Measurements from ENCODE around the gene KCNJ11.
"Not testable (repeated sequence)": the region's sequence is repeated elsewhere in the genome, so short reads cannot be mapped to it uniquely, and the experiment has no call there.

The KCNJ11 gene

GRCh38 chr11:17426233-17426632, 37.8 kb upstream of the KCNJ11 start:
- H3K4me1 ChIP-seq (ENCODE audit: control insufficient read depth, insufficient read depth, low read depth, low read length); H3K23ac ChIP-seq (ENCODE audit: low read length in 2 of 2); H3K36me3 ChIP-seq (ENCODE audit: control insufficient read depth in 1 of 2, insufficient read depth in 2 of 2, low read depth in 1 of 2, low read length in 2 of 2); DNase-seq; H2AFZ ChIP-seq (ENCODE audit: low read depth, low read length); H3K4me3 ChIP-seq (ENCODE audit: insufficient read depth in 1 of 2, low read depth in 1 of 2, low read length in 2 of 2); H3K4ac ChIP-seq (ENCODE audit: low read depth in 1 of 2, low read length in 2 of 2); H2BK12ac ChIP-seq (ENCODE audit: low read length in 2 of 2); H3K9me3 ChIP-seq (ENCODE audit: control insufficient read depth, low read length); H4K8ac ChIP-seq (ENCODE audit: low read length); H3K18ac ChIP-seq (ENCODE audit: low read depth in 1 of 2, low read length in 2 of 2); H3K9ac ChIP-seq (ENCODE audit: low read length); H2BK15ac ChIP-seq (ENCODE audit: low read depth, poor library complexity, severe bottlenecking); H2AK5ac ChIP-seq (ENCODE audit: low read length, severe bottlenecking); H2BK120ac ChIP-seq (ENCODE audit: low read depth, low read length); H3K79me1 ChIP-seq (replicated peaks; ENCODE audit: low read length, poor library complexity, severe bottlenecking); H2BK5ac ChIP-seq (ENCODE audit: low read depth, low read length, poor library complexity, severe bottlenecking); H4K91ac ChIP-seq (ENCODE audit: low read length); H3K14ac ChIP-seq (ENCODE audit: low read length in 2 of 2); H3K4me2 ChIP-seq (ENCODE audit: low read length, poor library complexity, severe bottlenecking); H3K27ac ChIP-seq (ENCODE audit: low read length, poor library complexity, severe bottlenecking): not testable (repeated sequence)
- WGBS = 83% methylated on average over 2 of the region's 5 CpGs
- H3K27me3 ChIP-seq (ENCODE audit: control insufficient read depth in 1 of 2, insufficient read depth in 1 of 2, low read length in 2 of 2) = peaks cover 39 to 64% of the 10 kb centered on the region in 2 experiments

GRCh38 chr11:17423533-17424310, 35.3 kb upstream of the KCNJ11 start:
- H2BK15ac ChIP-seq (ENCODE audit: low read depth, poor library complexity, severe bottlenecking) = no peak overlapping the region
- no peak overlapping the region for H3K18ac ChIP-seq (ENCODE audit: low read depth in 1 of 2, low read length in 2 of 2)
- H3K9ac ChIP-seq (ENCODE audit: low read length) = no peak overlapping the region
- H2BK120ac ChIP-seq (ENCODE audit: low read depth, low read length) = no peak overlapping the region
- peaks cover 42 to 67% of the 10 kb centered on the region in 2 experiments for H3K27me3 ChIP-seq (ENCODE audit: control insufficient read depth in 1 of 2, insufficient read depth in 1 of 2, low read length in 2 of 2)
- WGBS = 88% methylated on average over 11 of the region's 11 CpGs
- peaks cover 2% of the 10 kb centered on the region for H3K4me1 ChIP-seq (ENCODE audit: control insufficient read depth, insufficient read depth, low read depth, low read length)
- H3K4me2 ChIP-seq (ENCODE audit: low read length, poor library complexity, severe bottlenecking) = no peak overlapping the region
- no peaks in the 10 kb centered on the region for H3K9me3 ChIP-seq (ENCODE audit: control insufficient read depth, low read length)
- H2AFZ ChIP-seq (ENCODE audit: low read depth, low read length) = no peak overlapping the region
- H3K14ac ChIP-seq (ENCODE audit: low read length in 2 of 2) = no peak overlapping the region
- H4K8ac ChIP-seq (ENCODE audit: low read length) = no peak overlapping the region
- no peak overlapping the region for H2BK12ac ChIP-seq (ENCODE audit: low read length in 2 of 2)
- no peak overlapping the region for H2AK5ac ChIP-seq (ENCODE audit: low read length, severe bottlenecking)
- H2BK5ac ChIP-seq (ENCODE audit: low read depth, low read length, poor library complexity, severe bottlenecking) = no peak overlapping the region
- H3K23ac ChIP-seq (ENCODE audit: low read length in 2 of 2) = no peak overlapping the region
- no peak overlapping the region for H4K91ac ChIP-seq (ENCODE audit: low read length)
- H3K36me3 ChIP-seq (ENCODE audit: control insufficient read depth in 1 of 2, insufficient read depth in 2 of 2, low read depth in 1 of 2, low read length in 2 of 2) = no peaks in the 10 kb centered on the region
- no peak overlapping the region for H3K4me3 ChIP-seq (ENCODE audit: insufficient read depth in 1 of 2, low read depth in 1 of 2, low read length in 2 of 2)
- H3K27ac ChIP-seq (ENCODE audit: low read length, poor library complexity, severe bottlenecking) = no peak overlapping the region
- H3K79me1 ChIP-seq (replicated peaks; ENCODE audit: low read length, poor library complexity, severe bottlenecking) = no peaks in the 10 kb centered on the region
- no peak for DNase-seq
- H3K4ac ChIP-seq (ENCODE audit: low read depth in 1 of 2, low read length in 2 of 2) = no peak overlapping the region

- WGBS = 56% methylated on average over 3 of the region's 4 CpGs
- Histone ChIP-seq H2BK5ac (ENCODE audit: low read depth, low read length, poor library complexity, severe bottlenecking) (no peak overlapping the region), H3K4me1 (ENCODE audit: control insufficient read depth, insufficient read depth, low read depth, low read length) (peaks cover 2% of the 10 kb centered on the region), H3K4me3 (ENCODE audit: insufficient read depth in 1 of 2, low read depth in 1 of 2, low read length in 2 of 2) (no peak overlapping the region), H3K4me2 (ENCODE audit: low read length, poor library complexity, severe bottlenecking) (no peak overlapping the region), H3K79me1 (replicated peaks; ENCODE audit: low read length, poor library complexity, severe bottlenecking) (no peaks in the 10 kb centered on the region), H3K27me3 (ENCODE audit: control insufficient read depth in 1 of 2, insufficient read depth in 1 of 2, low read length in 2 of 2) (peaks cover 38 to 73% of the 10 kb centered on the region in 2 experiments), H3K27ac (ENCODE audit: low read length, poor library complexity, severe bottlenecking) (no peak overlapping the region), H3K4ac (ENCODE audit: low read depth in 1 of 2, low read length in 2 of 2) (no peak overlapping the region), H3K14ac (ENCODE audit: low read length in 2 of 2) (no peak overlapping the region), H4K8ac (ENCODE audit: low read length) (no peak overlapping the region), H2BK15ac (ENCODE audit: low read depth, poor library complexity, severe bottlenecking) (no peak overlapping the region), H4K91ac (ENCODE audit: low read length) (no peak overlapping the region), H2BK12ac (ENCODE audit: low read length in 2 of 2) (no peak overlapping the region), H3K23ac (ENCODE audit: low read length in 2 of 2) (no peak overlapping the region), H3K36me3 (ENCODE audit: control insufficient read depth in 1 of 2, insufficient read depth in 2 of 2, low read depth in 1 of 2, low read length in 2 of 2) (no peaks in the 10 kb centered on the region), H2AFZ (ENCODE audit: low read depth, low read length) (no peak overlapping the region), H2BK120ac (ENCODE audit: low read depth, low read length) (no peak overlapping the region), H3K9me3 (ENCODE audit: control insufficient read depth, low read length) (no peaks in the 10 kb centered on the region), H3K9ac (ENCODE audit: low read length) (no peak overlapping the region), H2AK5ac (ENCODE audit: low read length, severe bottlenecking) (no peak overlapping the region), H3K18ac (ENCODE audit: low read depth in 1 of 2, low read length in 2 of 2) (no peak overlapping the region)
- DNase-seq = no peak
Observed at GRCh38 chr11:17421781-17422180, 33.3 kb upstream of the KCNJ11 start.

GRCh38 chr11:17418444-17419081, 30.1 kb upstream of the KCNJ11 start:
- H3K9ac ChIP-seq (ENCODE audit: low read length) = no peak overlapping the region
- H3K14ac ChIP-seq (ENCODE audit: low read length in 2 of 2) = no peak overlapping the region
- H4K8ac ChIP-seq (ENCODE audit: low read length) = no peak overlapping the region
- H3K9me3 ChIP-seq (ENCODE audit: control insufficient read depth, low read length) = no peaks in the 10 kb centered on the region
- H2BK5ac ChIP-seq (ENCODE audit: low read depth, low read length, poor library complexity, severe bottlenecking) = no peak overlapping the region
- no peak overlapping the region for H2AK5ac ChIP-seq (ENCODE audit: low read length, severe bottlenecking)
- no peak overlapping the region for H3K4ac ChIP-seq (ENCODE audit: low read depth in 1 of 2, low read length in 2 of 2)
- H3K23ac ChIP-seq (ENCODE audit: low read length in 2 of 2) = no peak overlapping the region
- WGBS = 0% methylated on average over 1 of the region's 2 CpGs
- no peaks in the 10 kb centered on the region for H3K36me3 ChIP-seq (ENCODE audit: control insufficient read depth in 1 of 2, insufficient read depth in 2 of 2, low read depth in 1 of 2, low read length in 2 of 2)
- H2BK15ac ChIP-seq (ENCODE audit: low read depth, poor library complexity, severe bottlenecking) = no peak overlapping the region
- H3K27me3 ChIP-seq (ENCODE audit: control insufficient read depth in 1 of 2, insufficient read depth in 1 of 2, low read length in 2 of 2) = peaks cover 51 to 82% of the 10 kb centered on the region in 2 experiments
- H2AFZ ChIP-seq (ENCODE audit: low read depth, low read length) = no peak overlapping the region
- H4K91ac ChIP-seq (ENCODE audit: low read length) = no peak overlapping the region
- no peaks in the 10 kb centered on the region for H3K79me1 ChIP-seq (replicated peaks; ENCODE audit: low read length, poor library complexity, severe bottlenecking)
- no peak overlapping the region for H3K27ac ChIP-seq (ENCODE audit: low read length, poor library complexity, severe bottlenecking)
- H3K4me2 ChIP-seq (ENCODE audit: low read length, poor library complexity, severe bottlenecking) = no peak overlapping the region
- H2BK12ac ChIP-seq (ENCODE audit: low read length in 2 of 2) = no peak overlapping the region
- H3K4me3 ChIP-seq (ENCODE audit: insufficient read depth in 1 of 2, low read depth in 1 of 2, low read length in 2 of 2) = no peak overlapping the region
- no peak for DNase-seq
- H3K4me1 ChIP-seq (ENCODE audit: control insufficient read depth, insufficient read depth, low read depth, low read length) = peaks cover under 1% of the 10 kb centered on the region
- no peak overlapping the region for H2BK120ac ChIP-seq (ENCODE audit: low read depth, low read length)
- H3K18ac ChIP-seq (ENCODE audit: low read depth in 1 of 2, low read length in 2 of 2) = no peak overlapping the region
